22Rv1 (cell line): ENCODE results near the gene DYNC1I1.

Experiments
- ZFX ChIP-seq: fragments of 450-650 bp; IDR thresholded peaks from 2 replicates; pipeline ENCODE4 v1.6.1; 2017; ENCODE audit warnings: antibody characterized with exemption, borderline replicate concordance
- TF ChIP-seq, protein P1 (sequence below): fragments of 450-650 bp; IDR thresholded peaks from 2 replicates; pipeline ENCODE4 v1.5.1; 2017; ENCODE audit warnings: mild to moderate bottlenecking

DNA sequence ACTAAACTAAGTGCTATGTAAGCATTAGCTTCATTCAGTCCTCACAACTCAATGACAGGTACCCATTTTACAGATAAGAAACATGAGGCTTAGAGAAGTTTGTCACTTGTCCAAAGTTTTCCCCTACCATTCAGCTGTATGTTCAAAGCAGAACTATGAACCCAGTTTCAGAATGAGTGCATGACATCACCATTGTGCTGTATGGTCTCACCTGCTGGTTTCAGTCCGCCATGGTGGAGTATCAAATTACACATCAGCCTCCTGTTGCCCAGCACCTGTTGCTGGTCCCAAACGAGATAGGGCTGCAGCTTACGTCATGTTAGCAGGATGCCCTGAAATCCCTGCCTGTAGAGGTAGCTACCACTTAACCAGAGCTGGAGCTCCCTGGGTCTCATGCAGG is 95.0 kb downstream of the DYNC1I1 start:
- TF ChIP-seq, protein P1, sequence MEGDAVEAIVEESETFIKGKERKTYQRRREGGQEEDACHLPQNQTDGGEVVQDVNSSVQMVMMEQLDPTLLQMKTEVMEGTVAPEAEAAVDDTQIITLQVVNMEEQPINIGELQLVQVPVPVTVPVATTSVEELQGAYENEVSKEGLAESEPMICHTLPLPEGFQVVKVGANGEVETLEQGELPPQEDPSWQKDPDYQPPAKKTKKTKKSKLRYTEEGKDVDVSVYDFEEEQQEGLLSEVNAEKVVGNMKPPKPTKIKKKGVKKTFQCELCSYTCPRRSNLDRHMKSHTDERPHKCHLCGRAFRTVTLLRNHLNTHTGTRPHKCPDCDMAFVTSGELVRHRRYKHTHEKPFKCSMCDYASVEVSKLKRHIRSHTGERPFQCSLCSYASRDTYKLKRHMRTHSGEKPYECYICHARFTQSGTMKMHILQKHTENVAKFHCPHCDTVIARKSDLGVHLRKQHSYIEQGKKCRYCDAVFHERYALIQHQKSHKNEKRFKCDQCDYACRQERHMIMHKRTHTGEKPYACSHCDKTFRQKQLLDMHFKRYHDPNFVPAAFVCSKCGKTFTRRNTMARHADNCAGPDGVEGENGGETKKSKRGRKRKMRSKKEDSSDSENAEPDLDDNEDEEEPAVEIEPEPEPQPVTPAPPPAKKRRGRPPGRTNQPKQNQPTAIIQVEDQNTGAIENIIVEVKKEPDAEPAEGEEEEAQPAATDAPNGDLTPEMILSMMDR = no peak
- no peak for TF ChIP-seq ZFX
